ENCODE results near the gene ADD1. TPM values are rescaled to one million over a fixed set of nuclear protein-coding genes. Genes with fewer than 3 reads are reported as not detected.
"Not testable (repeated sequence)": the region's sequence is repeated elsewhere in the genome, so short reads cannot be mapped to it uniquely, and the experiment has no call there.

The ADD1 gene
- total RNA-seq, 1 donor from 2014 or later: 155 TPM

GRCh38 chr4:2913168-2913567, 69.5 kb downstream of the ADD1 start:
- H3K9ac ChIP-seq (ENCODE audit: low read depth in 1 of 3, low read length in 3 of 3): no peak overlapping the region
- H3K4me3 ChIP-seq (ENCODE audit: low read length in 3 of 3): no peak overlapping the region
- H3K36me3 ChIP-seq (ENCODE audit: control insufficient read depth in 3 of 3, insufficient read depth in 3 of 3, low read length in 3 of 3): peaks cover 56 to 72% (median 64%) of the 10 kb centered on the region in 3 donors
- H3K9me3 ChIP-seq (ENCODE audit: control insufficient read depth in 3 of 3, low read length in 3 of 3): no peaks in the 10 kb centered on the region
- no peaks in the 10 kb centered on the region for H3K27me3 ChIP-seq (ENCODE audit: control insufficient read depth in 3 of 3, insufficient read depth in 3 of 3, low read length in 3 of 3)
- no peaks in the 10 kb centered on the region for H3K4me1 ChIP-seq (ENCODE audit: control insufficient read depth in 3 of 3, insufficient read depth in 3 of 3, low read length in 3 of 3)
- no peak overlapping the region for H3K27ac ChIP-seq (ENCODE audit: low read depth, low read length)

GRCh38 chr4:2914256-2915126, 70.8 kb downstream of the ADD1 start:
- no peak overlapping the region for H3K4me3 ChIP-seq (ENCODE audit: low read length in 3 of 3)
- H3K27me3 ChIP-seq (ENCODE audit: control insufficient read depth in 3 of 3, insufficient read depth in 3 of 3, low read length in 3 of 3): no peaks in the 10 kb centered on the region
- peaks cover 42 to 60% (median 51%) of the 10 kb centered on the region in 3 donors for H3K36me3 ChIP-seq (ENCODE audit: control insufficient read depth in 3 of 3, insufficient read depth in 3 of 3, low read length in 3 of 3)
- H3K9me3 ChIP-seq (ENCODE audit: control insufficient read depth in 3 of 3, low read length in 3 of 3): no peaks in the 10 kb centered on the region
- H3K9ac ChIP-seq (ENCODE audit: low read depth in 1 of 3, low read length in 3 of 3): no peak overlapping the region
- H3K27ac ChIP-seq (ENCODE audit: low read depth, low read length): no peak overlapping the region
- H3K4me1 ChIP-seq (ENCODE audit: control insufficient read depth in 3 of 3, insufficient read depth in 3 of 3, low read length in 3 of 3): no peaks in the 10 kb centered on the region

- peaks cover 33 to 48% (median 40%) of the 10 kb centered on the region in 3 donors for H3K36me3 ChIP-seq (ENCODE audit: control insufficient read depth in 3 of 3, insufficient read depth in 3 of 3, low read length in 3 of 3)
Observed at GRCh38 chr4:2915789-2916188, 72.1 kb downstream of the ADD1 start.

GRCh38 chr4:2916696-2917095, 73.1 kb downstream of the ADD1 start:
- peaks cover 30 to 44% (median 34%) of the 10 kb centered on the region in 3 donors for H3K36me3 ChIP-seq (ENCODE audit: control insufficient read depth in 3 of 3, insufficient read depth in 3 of 3, low read length in 3 of 3)

More at GRCh38 chr4:2915789-2916188, 72.1 kb downstream of the ADD1 start:
- H3K4me3 ChIP-seq (ENCODE audit: low read length in 3 of 3): no peak overlapping the region
- H3K9me3 ChIP-seq (ENCODE audit: control insufficient read depth in 3 of 3, low read length in 3 of 3): no peaks in the 10 kb centered on the region
- no peak overlapping the region for H3K27ac ChIP-seq (ENCODE audit: low read depth, low read length)
- H3K9ac ChIP-seq (ENCODE audit: low read depth in 1 of 3, low read length in 3 of 3): no peak overlapping the region
- no peaks in the 10 kb centered on the region for H3K27me3 ChIP-seq (ENCODE audit: control insufficient read depth in 3 of 3, insufficient read depth in 3 of 3, low read length in 3 of 3)
- no peaks in the 10 kb centered on the region for H3K4me1 ChIP-seq (ENCODE audit: control insufficient read depth in 3 of 3, insufficient read depth in 3 of 3, low read length in 3 of 3)

GRCh38 chr4:2918300-2918699, 74.7 kb downstream of the ADD1 start:
- H3K27me3 ChIP-seq (ENCODE audit: control insufficient read depth in 3 of 3, insufficient read depth in 3 of 3, low read length in 3 of 3); H3K9ac ChIP-seq (ENCODE audit: low read depth in 1 of 3, low read length in 3 of 3); H3K9me3 ChIP-seq (ENCODE audit: control insufficient read depth in 3 of 3, low read length in 3 of 3); H3K4me3 ChIP-seq (ENCODE audit: low read length in 3 of 3); H3K27ac ChIP-seq (ENCODE audit: low read depth, low read length); H3K4me1 ChIP-seq (ENCODE audit: control insufficient read depth in 3 of 3, insufficient read depth in 3 of 3, low read length in 3 of 3): not testable (repeated sequence)
- peaks cover 24 to 35% (median 25%) of the 10 kb centered on the region in 3 donors for H3K36me3 ChIP-seq (ENCODE audit: control insufficient read depth in 3 of 3, insufficient read depth in 3 of 3, low read length in 3 of 3)

More at GRCh38 chr4:2916696-2917095, 73.1 kb downstream of the ADD1 start:
- H3K9me3 ChIP-seq (ENCODE audit: control insufficient read depth in 3 of 3, low read length in 3 of 3); H3K4me3 ChIP-seq (ENCODE audit: low read length in 3 of 3); H3K27ac ChIP-seq (ENCODE audit: low read depth, low read length); H3K27me3 ChIP-seq (ENCODE audit: control insufficient read depth in 3 of 3, insufficient read depth in 3 of 3, low read length in 3 of 3); H3K9ac ChIP-seq (ENCODE audit: low read depth in 1 of 3, low read length in 3 of 3); H3K4me1 ChIP-seq (ENCODE audit: control insufficient read depth in 3 of 3, insufficient read depth in 3 of 3, low read length in 3 of 3): not testable (repeated sequence)

- H3K9me3 ChIP-seq (ENCODE audit: control insufficient read depth in 3 of 3, low read length in 3 of 3); H3K4me3 ChIP-seq (ENCODE audit: low read length in 3 of 3); H3K27ac ChIP-seq (ENCODE audit: low read depth, low read length); H3K9ac ChIP-seq (ENCODE audit: low read depth in 1 of 3, low read length in 3 of 3); H3K27me3 ChIP-seq (ENCODE audit: control insufficient read depth in 3 of 3, insufficient read depth in 3 of 3, low read length in 3 of 3); H3K4me1 ChIP-seq (ENCODE audit: control insufficient read depth in 3 of 3, insufficient read depth in 3 of 3, low read length in 3 of 3): not testable (repeated sequence)
- peaks cover 25 to 35% (median 25%) of the 10 kb centered on the region in 3 donors for H3K36me3 ChIP-seq (ENCODE audit: control insufficient read depth in 3 of 3, insufficient read depth in 3 of 3, low read length in 3 of 3)
Observed at GRCh38 chr4:2918714-2919113, 75.1 kb downstream of the ADD1 start.

- H3K9me3 ChIP-seq (ENCODE audit: control insufficient read depth in 3 of 3, low read length in 3 of 3); H3K27ac ChIP-seq (ENCODE audit: low read depth, low read length); H3K4me1 ChIP-seq (ENCODE audit: control insufficient read depth in 3 of 3, insufficient read depth in 3 of 3, low read length in 3 of 3); H3K9ac ChIP-seq (ENCODE audit: low read depth in 1 of 3, low read length in 3 of 3); H3K4me3 ChIP-seq (ENCODE audit: low read length in 3 of 3); H3K27me3 ChIP-seq (ENCODE audit: control insufficient read depth in 3 of 3, insufficient read depth in 3 of 3, low read length in 3 of 3): not testable (repeated sequence)
- peaks cover 40 to 44% (median 42%) of the 10 kb centered on the region in 3 donors for H3K36me3 ChIP-seq (ENCODE audit: control insufficient read depth in 3 of 3, insufficient read depth in 3 of 3, low read length in 3 of 3)
Observed at GRCh38 chr4:2922453-2923101, 78.9 kb downstream of the ADD1 start.

- Histone ChIP-seq H3K9ac (ENCODE audit: low read depth in 1 of 3, low read length in 3 of 3) (no peak overlapping the region), H3K4me1 (ENCODE audit: control insufficient read depth in 3 of 3, insufficient read depth in 3 of 3, low read length in 3 of 3) (no peaks in the 10 kb centered on the region), H3K4me3 (ENCODE audit: low read length in 3 of 3) (no peak overlapping the region), H3K27ac (ENCODE audit: low read depth, low read length) (no peak overlapping the region), H3K27me3 (ENCODE audit: control insufficient read depth in 3 of 3, insufficient read depth in 3 of 3, low read length in 3 of 3) (no peaks in the 10 kb centered on the region), H3K9me3 (ENCODE audit: control insufficient read depth in 3 of 3, low read length in 3 of 3) (no peaks in the 10 kb centered on the region), H3K36me3 (ENCODE audit: control insufficient read depth in 3 of 3, insufficient read depth in 3 of 3, low read length in 3 of 3) (peaks cover 43 to 50% (median 47%) of the 10 kb centered on the region in 3 donors)
Observed at GRCh38 chr4:2923141-2923551, 79.5 kb downstream of the ADD1 start.

- Histone ChIP-seq H3K4me3 (ENCODE audit: low read length in 3 of 3) (no peak overlapping the region), H3K36me3 (ENCODE audit: control insufficient read depth in 3 of 3, insufficient read depth in 3 of 3, low read length in 3 of 3) (peaks cover 49 to 55% (median 50%) of the 10 kb centered on the region in 3 donors), H3K9ac (ENCODE audit: low read depth in 1 of 3, low read length in 3 of 3) (no peak overlapping the region), H3K4me1 (ENCODE audit: control insufficient read depth in 3 of 3, insufficient read depth in 3 of 3, low read length in 3 of 3) (no peaks in the 10 kb centered on the region), H3K9me3 (ENCODE audit: control insufficient read depth in 3 of 3, low read length in 3 of 3) (no peaks in the 10 kb centered on the region), H3K27ac (ENCODE audit: low read depth, low read length) (no peak overlapping the region), H3K27me3 (ENCODE audit: control insufficient read depth in 3 of 3, insufficient read depth in 3 of 3, low read length in 3 of 3) (no peaks in the 10 kb centered on the region)
Observed at GRCh38 chr4:2923668-2924173, 80.1 kb downstream of the ADD1 start.

- Histone ChIP-seq H3K36me3 (ENCODE audit: control insufficient read depth in 3 of 3, insufficient read depth in 3 of 3, low read length in 3 of 3) (peaks cover 55 to 59% (median 55%) of the 10 kb centered on the region in 3 donors), H3K27ac (ENCODE audit: low read depth, low read length) (no peak overlapping the region), H3K9ac (ENCODE audit: low read depth in 1 of 3, low read length in 3 of 3) (no peak overlapping the region), H3K4me3 (ENCODE audit: low read length in 3 of 3) (no peak overlapping the region), H3K9me3 (ENCODE audit: control insufficient read depth in 3 of 3, low read length in 3 of 3) (no peaks in the 10 kb centered on the region), H3K4me1 (ENCODE audit: control insufficient read depth in 3 of 3, insufficient read depth in 3 of 3, low read length in 3 of 3) (no peaks in the 10 kb centered on the region), H3K27me3 (ENCODE audit: control insufficient read depth in 3 of 3, insufficient read depth in 3 of 3, low read length in 3 of 3) (no peaks in the 10 kb centered on the region)
Observed at GRCh38 chr4:2924286-2924685, 80.6 kb downstream of the ADD1 start.
